HG02588 (cell line): ENCODE results near the gene ITGA1.
"Not testable (repeated sequence)": the region's sequence is repeated elsewhere in the genome, so short reads cannot be mapped to it uniquely, and the experiment has no call there.

Experiments
- ATAC-seq: cut with Tn5 transposase; IDR thresholded peaks from one replicate; pipeline ENCODE4 v1.9.1; 2021; ENCODE audit warnings: mild to moderate bottlenecking, moderate library complexity; ENCODE audit not compliant: unreplicated experiment

ITGA1 gene

DNA sequence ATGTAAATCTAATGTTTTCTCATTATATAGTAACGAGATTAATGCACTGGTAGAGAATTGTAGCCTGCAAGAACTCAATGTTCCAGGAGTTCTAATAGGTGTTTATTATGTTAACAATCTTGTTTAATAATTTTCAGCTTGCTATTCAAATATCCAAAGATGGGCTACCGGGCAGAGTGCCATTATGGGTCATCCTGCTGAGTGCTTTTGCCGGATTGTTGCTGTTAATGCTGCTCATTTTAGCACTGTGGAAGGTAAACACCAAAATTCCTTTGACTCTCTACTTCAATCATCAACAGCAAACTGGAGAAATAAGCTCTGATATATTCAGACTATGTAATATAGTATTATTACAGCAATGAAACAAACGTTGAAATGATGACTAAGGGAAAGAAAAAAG lies 159.5 kb downstream of the ITGA1 start:
- ATAC-seq = no peak

DNA sequence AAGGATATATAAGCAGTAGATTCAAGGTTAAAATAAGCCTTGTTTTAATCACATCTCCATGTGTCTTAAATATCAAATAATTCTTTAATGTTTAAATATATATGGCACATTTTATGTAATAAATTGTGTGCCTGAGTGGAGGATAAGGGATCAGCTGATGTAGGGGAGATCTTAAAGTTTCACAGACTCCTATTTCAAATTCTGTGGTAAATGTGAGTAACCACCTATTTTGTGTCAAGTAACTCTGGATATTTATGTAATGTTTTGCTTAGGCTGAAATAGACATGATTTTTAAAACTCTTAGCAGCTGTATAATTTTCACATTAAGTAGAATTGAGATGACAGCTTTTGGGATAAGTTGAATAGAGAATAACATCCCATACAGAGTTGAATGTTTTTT lies 160.1 kb downstream of the ITGA1 start:
- no peak for ATAC-seq

DNA sequence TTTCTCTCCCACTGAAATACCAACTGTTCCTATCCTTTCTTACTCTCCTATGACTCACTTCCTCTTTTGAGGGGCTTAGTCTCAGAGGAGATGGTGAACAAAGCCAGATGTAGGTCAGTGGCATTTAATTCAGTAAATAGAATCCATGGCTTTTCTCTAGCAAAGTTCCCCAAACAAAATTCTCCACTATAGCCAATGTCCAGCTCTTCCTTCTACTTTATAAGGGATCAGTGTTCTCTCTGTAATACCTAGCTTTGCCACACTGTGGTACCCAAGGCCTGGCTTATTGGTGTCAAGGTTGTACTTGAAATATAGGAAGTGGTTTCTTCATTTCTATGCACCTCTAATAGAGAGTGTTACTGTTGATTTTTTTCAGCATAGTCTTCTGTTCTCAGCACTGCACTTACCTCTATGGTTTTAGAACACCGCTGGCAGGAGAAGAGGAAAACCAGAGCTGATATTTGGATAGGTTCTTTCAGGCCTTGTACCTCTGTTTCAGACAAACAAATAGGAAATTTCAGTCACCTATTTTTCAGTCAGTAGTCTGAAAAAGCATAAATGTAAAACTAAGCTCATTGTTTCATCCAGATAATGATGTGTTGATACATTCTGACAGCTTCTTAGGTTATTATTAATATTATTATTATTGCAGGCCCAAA lies 160.8 kb downstream of the ITGA1 start:
- ATAC-seq = peak; percentile 99

DNA sequence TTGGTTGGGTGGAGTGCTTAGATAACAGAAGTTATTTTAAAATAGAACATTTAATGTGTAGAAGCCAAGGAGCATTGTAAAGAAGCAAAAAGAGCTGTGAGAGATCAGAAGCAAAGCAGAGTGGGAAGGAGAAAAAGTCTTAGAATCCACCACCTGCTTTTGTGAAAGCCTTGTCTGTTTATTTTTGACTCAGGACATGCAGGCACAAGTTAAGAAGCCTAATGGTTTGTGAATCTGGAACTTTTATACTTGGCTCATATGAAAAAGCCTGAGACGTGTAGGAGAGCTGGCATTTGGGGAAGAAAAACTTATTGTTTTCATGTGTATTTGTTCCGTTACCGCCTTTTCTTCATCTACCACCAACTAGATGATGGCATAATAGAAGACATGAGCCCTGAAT lies 163.0 kb downstream of the ITGA1 start:
- no peak for ATAC-seq

DNA sequence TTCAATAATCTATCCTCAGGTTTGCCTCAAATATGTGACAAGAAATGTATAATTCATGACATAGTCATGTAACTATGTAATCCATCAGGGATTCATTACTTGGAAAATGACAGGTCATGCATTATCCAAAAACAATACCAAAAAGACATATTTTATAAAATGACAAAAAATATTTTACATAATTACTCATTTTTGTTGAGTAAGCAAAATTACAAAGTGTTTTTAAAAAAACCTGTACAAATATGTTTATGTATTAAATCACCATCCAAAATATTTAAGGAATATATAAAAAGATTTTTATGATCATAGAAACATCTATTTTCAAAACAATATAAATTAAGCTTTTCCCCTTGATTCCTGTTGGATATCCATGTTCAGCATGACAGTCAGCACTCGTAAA lies 164.8 kb downstream of the ITGA1 start:
- ATAC-seq = no peak

DNA sequence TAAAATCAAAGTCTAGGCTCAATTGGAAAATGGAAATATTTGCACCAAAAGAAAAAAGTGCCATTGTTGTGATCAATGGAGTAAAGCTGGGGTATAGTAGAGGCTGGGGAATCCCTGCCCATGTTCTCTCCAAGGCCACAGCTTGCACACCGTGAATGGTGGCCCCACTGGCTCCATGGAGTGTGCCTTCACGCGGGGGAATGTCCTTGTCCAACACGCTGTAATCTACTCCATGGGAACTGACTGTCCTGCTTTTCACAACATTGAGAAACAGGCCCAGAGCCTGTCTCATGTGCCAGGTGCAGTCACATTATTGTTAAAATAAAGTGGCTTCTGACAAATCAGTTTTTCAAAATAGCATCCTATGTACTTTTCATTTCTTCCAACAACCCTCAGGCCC lies 168.3 kb downstream of the ITGA1 start:
- no peak for ATAC-seq

DNA sequence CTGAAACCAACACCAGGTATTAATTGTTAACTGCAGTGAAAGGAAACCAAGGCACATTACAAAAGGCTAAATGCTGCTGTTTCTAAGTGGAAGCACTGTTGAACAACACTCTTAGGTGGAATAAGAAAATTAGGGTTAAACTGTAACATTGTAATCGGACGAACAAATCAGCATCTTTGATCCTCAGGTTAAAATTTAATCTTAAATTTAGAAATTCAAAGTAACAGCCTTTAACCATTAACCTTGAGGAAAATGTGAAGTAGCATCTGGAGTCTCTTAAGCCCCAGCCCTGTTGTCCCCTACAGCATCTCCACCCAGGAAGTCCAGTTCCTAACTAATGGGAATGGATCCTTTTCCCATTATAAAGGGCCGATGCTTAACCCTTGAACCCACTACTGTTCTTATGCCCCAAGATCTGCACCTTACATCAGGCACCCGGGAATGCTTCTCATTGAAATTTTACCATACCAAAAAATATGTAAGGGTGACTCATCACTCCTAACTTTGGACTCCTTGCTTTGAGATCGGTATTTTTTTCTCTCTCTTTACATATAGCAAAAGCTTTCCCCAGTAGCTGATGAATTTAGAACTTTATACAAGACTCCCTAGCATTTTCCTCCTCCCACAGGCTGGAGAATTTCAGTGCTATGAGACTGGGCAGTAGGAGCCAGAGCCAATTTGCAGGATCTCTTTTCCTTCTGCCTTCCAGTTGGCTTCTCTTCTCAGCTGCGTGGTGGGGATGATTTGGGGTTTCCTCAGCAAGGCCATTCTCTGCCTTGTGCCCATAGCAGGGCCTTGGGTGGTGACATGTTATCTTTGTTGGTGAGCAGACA lies 169.4 kb downstream of the ITGA1 start:
- no peak for ATAC-seq

DNA sequence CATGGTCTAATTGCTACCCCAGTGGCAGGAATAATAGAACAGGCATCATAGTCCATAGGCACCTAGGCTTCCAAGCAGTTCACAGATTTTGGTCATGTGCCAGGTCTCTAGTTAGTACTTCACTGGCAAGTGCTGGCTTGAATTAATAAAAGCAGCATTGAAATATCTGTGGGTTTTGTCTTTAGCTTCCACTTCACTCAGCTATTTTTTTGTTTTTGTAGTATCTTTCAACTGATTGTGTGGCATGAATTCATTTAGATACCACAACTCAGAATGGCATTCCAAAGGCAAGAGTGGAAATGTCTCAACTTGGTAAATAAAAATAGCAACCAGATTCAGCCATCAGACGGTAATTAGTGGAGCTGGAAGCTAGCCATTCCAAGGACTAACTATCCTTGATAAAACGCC lies 173.6 kb downstream of the ITGA1 start:
- ATAC-seq = no peak

DNA sequence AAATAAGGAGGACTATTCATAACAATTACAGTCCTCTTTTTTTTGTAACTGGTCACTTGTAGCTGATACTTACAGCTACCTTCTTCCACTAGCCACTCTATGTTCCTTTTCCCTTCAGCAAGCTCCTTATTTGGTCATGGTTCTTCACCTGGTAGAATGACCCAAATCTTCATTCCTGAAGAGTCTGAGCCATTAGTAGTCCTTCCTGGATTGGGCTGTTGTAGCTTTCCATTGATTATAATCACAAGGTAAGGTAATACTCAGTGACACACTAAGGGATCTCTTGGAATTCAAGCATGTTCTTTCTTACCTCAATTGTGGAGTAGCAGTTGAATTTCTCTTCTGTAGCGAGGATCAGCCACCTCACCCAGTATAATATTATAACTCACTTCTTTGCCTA lies 175.9 kb downstream of the ITGA1 start:
- ATAC-seq = no peak

DNA sequence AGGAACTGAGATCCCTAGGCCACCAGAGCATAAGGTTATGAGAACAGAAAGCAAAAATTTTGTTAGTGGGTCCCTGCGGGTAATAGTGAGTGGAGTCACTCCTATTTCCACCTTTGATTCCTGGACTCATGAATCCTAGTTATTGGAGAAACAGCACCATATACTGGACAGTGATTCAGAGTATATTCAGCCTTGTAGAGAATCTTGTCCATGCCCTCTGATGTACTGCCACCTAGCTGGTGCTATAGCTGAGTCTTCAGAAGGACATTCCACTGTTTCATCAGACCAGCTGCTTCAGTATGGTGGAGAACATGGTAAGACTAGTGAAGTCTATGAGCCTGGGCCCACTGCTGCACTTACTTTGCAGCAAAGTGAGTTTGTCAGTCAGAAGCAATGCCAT lies 176.4 kb downstream of the ITGA1 start:
- no peak for ATAC-seq

DNA sequence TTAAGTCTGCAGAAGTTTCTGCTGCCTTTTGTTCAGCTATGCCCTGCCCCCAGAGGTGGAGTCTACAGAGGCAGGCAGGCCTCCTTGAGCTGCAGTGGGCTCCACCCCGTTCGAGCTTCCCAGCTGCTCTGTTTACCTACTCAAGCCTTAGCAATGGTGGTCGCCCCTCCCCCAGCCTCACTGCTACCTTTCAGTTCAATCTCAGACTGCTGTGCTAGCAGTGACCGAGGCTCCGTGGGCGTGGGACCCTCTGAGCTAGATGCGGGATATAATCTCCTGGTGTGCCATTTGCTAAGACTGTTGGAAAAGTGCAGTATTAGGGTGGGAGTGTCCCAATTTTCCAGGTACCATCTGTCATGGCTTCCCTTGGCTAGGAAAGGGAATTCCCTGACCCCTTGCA lies 188.4 kb downstream of the ITGA1 start:
- not testable (repeated sequence) for ATAC-seq

DNA sequence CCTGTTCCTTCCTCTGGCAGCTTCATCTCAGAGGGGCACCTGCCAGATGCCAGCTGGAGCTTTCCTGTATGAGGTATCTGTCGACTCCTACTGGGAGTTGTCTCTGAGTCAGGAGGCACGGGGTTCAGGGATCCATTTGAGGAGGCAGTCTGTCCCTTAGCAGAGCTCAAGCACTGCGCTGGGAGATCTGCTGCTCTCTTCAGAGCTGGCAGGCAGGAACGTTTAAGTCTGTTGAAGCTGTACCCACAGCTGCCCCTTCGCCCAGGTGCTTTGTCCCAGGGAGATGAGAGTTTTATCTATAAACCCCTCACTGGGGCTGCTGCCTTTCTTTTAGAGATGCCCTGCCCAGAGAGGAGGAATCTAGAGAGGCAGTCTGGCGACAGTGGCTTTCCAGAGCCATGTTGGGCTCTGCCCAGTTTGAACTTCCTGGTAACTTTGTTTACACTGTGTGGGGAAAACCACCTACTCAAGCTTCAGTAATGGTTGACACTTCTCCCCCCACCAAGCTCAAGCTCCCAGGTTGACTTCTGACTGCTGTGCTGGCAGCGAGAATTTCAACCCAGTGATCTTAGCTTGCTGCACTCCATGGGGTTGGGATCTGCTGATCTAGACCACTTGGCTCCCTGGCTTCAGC lies 189.7 kb downstream of the ITGA1 start:
- no peak for ATAC-seq

DNA sequence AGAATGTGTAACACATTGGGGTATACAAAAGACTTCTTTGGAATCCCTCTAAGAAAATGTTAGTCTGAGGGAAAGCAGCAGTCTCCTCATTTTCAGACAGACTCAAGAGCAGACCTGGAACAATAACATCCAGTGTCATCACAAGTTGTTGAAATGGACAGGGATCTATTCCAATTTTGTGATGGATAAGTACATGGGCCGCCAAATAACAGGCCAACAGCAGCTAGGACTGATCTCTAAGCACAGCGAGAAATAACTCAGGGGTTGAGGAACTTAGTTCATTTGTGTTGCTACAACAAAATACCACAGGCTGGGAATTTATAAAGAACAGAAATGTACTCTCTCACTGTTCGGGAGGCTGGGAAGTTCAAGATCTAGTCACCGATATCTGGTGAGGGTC lies 193.8 kb downstream of the ITGA1 start:
- no peak for ATAC-seq

DNA sequence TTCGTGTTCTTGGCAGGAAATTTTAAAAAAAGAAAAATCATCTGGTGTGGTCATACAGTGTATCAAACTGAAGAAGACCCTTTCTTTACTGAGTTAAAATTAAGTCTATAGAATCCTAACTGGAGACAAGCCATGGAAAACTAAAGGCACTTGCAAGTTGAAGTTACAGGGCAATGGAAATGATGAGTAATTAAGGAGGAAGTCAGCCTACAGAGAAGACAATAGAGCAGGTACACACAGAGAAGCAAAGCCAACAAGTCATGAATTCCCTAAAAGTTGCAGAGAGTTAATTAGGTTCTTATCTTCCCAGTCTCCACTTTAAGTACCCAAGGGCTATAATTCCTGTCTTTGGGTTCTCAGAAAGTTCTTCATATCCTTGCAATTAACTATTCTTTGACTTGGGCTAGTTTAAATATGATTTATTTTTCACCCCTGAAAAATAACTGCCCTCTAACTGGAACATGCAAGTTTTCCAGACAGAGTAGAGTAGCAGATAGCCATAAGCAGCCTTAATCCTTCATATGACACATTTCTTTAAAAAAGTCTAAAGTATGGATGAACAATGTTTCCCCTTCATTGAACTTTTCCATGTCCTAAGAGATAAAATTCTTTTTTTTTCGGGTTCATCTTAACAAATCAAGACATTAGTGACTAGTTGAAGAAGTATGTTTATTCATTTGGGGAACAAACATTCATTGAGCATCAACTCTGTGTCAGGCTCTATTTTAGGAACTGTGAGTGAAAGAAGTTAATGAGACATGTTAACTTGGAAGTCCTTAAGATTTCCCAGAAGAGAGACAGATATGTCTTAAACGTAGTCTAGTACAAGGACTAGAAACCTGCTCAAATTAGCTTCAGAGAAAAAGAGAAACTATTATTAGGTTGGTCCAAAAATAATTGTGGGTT lies 196.3 kb downstream of the ITGA1 start:
- ATAC-seq = no peak

DNA sequence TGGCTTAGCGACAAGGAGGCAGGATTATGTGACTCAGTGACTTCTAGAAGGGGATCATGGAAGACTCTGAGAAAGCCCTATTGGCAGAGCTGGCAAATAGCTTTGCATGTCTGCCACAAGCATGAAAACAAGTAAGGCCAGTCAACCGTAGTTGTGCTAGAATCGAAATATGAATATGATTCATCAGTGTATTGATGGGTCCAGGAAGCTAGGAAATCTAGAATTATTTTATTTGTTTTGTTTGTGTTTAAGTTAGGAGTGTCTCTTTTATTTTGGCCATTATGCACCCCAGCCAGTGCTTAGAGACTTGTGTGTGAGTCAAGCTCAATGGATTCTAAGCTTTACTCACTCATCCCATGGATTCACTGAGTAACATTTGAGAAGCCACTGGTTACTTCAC lies 197.6 kb downstream of the ITGA1 start:
- no peak for ATAC-seq

DNA sequence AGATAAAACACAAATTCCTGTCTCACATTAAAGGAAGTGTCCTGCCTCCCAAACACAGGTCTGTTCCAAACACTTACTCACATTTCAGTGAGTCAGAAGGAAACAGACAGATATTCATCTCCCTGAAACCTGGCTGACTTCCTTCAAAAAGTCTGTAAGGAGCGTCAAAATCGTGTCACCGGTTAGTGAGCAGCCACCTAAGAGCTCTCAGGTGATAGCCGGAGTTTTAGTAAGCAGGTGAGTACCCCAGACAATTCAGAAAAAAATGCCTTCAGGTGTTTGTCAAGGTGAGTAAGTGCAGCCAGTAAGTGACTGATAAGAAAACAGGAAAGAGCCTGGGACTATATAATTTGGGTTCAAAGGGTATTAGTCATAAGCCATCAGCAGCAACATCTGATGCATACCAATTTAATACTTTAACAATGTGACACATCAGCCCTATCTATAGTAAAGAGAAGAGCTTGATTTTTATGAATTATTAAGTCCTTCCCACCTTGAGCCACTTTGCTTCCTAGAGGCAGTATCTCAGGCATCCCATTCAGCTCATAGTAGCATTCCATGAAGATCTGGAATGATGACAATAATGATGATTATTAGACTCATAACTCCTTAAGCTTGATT lies 200.1 kb downstream of the ITGA1 start:
- no peak for ATAC-seq

DNA sequence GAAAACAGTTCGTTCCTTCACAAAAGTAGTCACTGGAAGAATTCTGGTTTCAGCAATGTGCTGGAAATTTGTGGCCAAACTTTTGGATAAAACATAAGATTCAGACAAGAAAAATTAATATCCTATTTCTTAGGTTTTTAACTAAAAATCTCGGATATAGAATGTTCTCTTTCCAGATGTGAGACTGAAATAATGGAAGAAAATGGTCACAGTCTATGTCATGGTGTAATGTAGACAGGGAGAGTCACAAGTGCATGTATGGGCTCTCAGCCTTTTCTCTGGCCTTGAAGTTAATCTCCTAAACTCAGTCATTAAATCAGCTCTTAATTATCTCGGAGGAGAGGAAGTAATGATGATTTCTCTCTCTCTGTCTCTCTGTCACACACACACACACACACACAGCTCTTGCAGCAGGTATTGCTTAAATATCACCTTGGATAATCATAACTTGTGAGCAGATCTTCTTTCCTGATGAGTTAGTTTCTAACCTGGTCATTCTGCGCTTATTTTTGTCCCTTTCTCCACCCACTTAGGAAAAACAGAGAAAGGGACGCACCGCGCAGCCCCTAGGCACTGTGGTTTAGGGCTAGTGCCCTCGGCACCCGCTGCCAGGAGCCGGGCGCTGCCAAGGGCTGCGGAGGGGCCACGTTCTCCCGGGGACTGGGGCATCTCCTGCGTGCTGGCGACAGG lies 200.8 kb downstream of the ITGA1 start:
- ATAC-seq = no peak

DNA sequence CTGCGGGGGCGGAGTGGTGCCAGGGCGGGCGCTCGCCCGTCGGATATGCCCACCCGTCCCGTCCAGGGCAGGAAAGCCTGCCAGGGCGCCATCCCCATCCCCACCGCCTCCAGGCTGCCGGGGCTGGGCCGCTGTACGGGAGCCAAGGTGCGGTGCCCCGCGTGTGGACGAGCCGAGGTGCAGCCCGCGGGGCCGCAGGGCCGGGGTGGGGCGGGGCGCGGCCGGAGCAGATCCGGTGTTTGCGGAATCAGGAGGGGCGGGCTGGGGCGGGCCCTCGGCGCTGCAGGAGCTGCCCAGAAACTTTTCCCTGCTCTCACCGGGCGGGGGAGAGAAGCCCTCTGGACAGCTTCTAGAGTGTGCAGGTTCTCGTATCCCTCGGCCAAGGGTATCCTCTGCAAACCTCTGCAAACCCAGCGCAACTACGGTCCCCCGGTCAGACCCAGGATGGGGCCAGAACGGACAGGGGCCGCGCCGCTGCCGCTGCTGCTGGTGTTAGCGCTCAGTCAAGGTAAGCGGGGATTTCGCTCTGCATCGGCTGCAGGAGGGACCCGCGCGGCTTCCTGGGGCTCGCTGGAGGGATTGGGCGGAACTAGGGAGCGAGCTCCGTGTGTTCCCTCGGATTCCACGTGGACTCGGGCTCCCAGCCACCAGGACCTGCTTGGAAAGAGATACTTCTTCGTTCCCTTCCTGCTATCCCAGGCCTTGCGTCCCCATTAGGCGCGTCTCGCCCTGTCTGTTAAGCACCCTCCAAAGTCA lies 201.5 kb downstream of the ITGA1 start, which contains the start of gene ITGA2:
Gene ITGA2, plus strand, starts transcription at position 328 of the 756 bp plus-strand sequence. Its CDS starts 117 bp downstream, at position 445.
- peak; percentile 56 for ATAC-seq
